Stimulated activated CD8-positive, alpha-beta memory T cell treated with anti-CD3 and anti-CD28 coated beads, Interleukin-7, amount 100 ng/mL, for 48 hours (primary cell): ENCODE data around the gene ASGR2.
A peak's percentile ranks its signal among the peaks of the same experiment; 100 is the strongest.

Source experiments
- DNase-seq, 2 donors: peaks; one replicate each; pipeline ENCODE4 v3.0.0-alpha.2; 2020; ENCODE audit warnings: low read depth in 1 of 2; ENCODE audit errors: extremely low read depth in 1 of 2

The ASGR2 gene

GRCh38 chr17:7068268-7068667 lies 46.4 kb downstream of the ASGR2 start:
- no peak for DNase-seq

GRCh38 chr17:7067198-7067597 lies 47.4 kb downstream of the ASGR2 start:
- DNase-seq, result no peak

- no peak for DNase-seq
Observed at GRCh38 chr17:7064261-7064660, 50.4 kb downstream of the ASGR2 start.

- DNase-seq, result no peak
Observed at GRCh38 chr17:7063518-7064094, 51.0 kb downstream of the ASGR2 start.

GRCh38 chr17:7060165-7060891 lies 54.3 kb downstream of the ASGR2 start:
- peak in 1 of 2 donors; percentile 45 for DNase-seq

DNA sequence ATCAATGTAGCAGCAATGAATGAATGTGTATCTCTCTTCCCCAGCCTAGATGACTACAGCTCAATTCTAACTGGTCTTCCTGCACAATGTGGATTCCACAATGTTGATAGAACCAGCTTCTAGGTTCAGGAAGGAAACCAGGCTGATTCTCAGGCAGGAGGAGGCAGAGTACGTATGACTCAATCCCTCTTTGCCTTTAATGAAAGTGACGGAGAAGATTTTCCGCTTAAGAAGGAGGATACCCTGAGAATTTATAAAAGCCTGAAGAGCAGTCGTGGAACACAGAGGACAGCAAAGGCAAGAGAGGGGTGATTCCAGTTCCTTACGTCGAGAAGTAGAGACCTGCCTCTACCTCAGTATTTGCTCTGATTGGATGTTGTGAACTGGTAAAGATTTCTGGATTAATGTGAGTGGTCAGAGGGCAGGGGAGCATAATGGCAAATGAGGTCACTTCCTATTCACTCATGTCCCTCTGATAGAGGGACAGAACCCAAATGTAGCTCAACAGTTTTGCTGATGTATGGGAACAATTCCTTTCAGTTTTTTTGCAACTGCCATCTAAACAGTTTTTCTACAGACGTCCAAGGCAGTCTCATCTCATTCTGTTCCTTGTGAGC lies 55.7 kb downstream of the ASGR2 start:
- DNase-seq, result no peak

GRCh38 chr17:7056386-7056785 lies 58.2 kb downstream of the ASGR2 start:
- no peak for DNase-seq
